OCI-LY7 (cell line): ENCODE measurements around the gene ACOT13. TPM values are rescaled to one million over a fixed set of nuclear protein-coding genes. Genes with fewer than 3 reads are reported as not detected.
"Not testable (repeated sequence)": the region's sequence is repeated elsewhere in the genome, so short reads cannot be mapped to it uniquely, and the experiment has no call there.

ENCODE experiments used
- BruUV-seq: library from RNA; stranded (reverse); fragments of 400-500 nt; replicated peaks from 2 replicates; lab custom pipeline; 2021; lab: Mats Ljungman, UMichigan
- CTCF ChIA-PET: fragments of 300-600 bp; sonication (Branson Sonifier 250); formaldehyde crosslinking; loops from one replicate; lab custom pipeline; 2022; ENCODE audit warnings: antibody characterized with exemption; ENCODE audit not compliant: unreplicated experiment; lab: Charles Lee
- POLR2A ChIA-PET: fragments of 300-600 bp; sonication (Branson Sonifier 250); formaldehyde crosslinking; loops from one replicate; lab custom pipeline; 2022; ENCODE audit warnings: antibody characterized with exemption; lab: Charles Lee
- DNase-seq: peaks from one replicate; pipeline ENCODE4 v3.0.0-alpha.2; 2015; ENCODE audit warnings: low spot score
- H2AFZ ChIP-seq: fragments of 200-600 bp; sonication (generic), shearing (Covaris generic); 2 replicates; pipeline ENCODE4 v1.6.1; 2014; ENCODE audit warnings: mild to moderate bottlenecking, antibody characterized with exemption, low read length, moderate library complexity
- H3K27ac ChIP-seq: fragments of 200-600 bp; sonication (generic); 2 replicates; pipeline ENCODE4 v1.5.1; 2014; ENCODE audit warnings: mixed run types, low read depth, mild to moderate bottlenecking, moderate library complexity, low read length, inconsistent platforms; ENCODE audit not compliant: poor library complexity, severe bottlenecking
- H3K36me3 ChIP-seq: fragments of 200-600 bp; sonication (generic); 2 replicates; pipeline ENCODE4 v1.6.1; 2014; ENCODE audit warnings: mild to moderate bottlenecking, antibody characterized with exemption, low read length, moderate library complexity, mixed read lengths; ENCODE audit not compliant: insufficient read depth
- H3K4me1 ChIP-seq: fragments of 200-600 bp; sonication (generic); 2 replicates; pipeline ENCODE4 v1.5.1; 2014; ENCODE audit warnings: mild to moderate bottlenecking, low read length; ENCODE audit not compliant: insufficient read depth, poor library complexity, severe bottlenecking
- H3K4me2 ChIP-seq: fragments of 200-600 bp; sonication (generic); 2 replicates; pipeline ENCODE4 v1.6.1; 2014; ENCODE audit warnings: mild to moderate bottlenecking, low read length
- H3K4me3 ChIP-seq: fragments of 200-600 bp; sonication (generic); 2 replicates; pipeline ENCODE4 v1.5.1; 2014; ENCODE audit warnings: mild to moderate bottlenecking, low read depth, low read length; ENCODE audit not compliant: poor library complexity, severe bottlenecking
- H3K79me2 ChIP-seq: fragments of 200-600 bp; sonication (generic); 2 replicates; pipeline ENCODE4 v1.6.1; 2016; ENCODE audit warnings: low read depth, mild to moderate bottlenecking, low read length, moderate library complexity, mixed read lengths; ENCODE audit not compliant: insufficient read depth
- H3K9me2 ChIP-seq: fragments of 200-600 bp; sonication (generic); 2 replicates; pipeline ENCODE4 v1.6.1; 2016; ENCODE audit warnings: mild to moderate bottlenecking, low read length, mixed read lengths; ENCODE audit not compliant: insufficient read depth
- H3K9me3 ChIP-seq: fragments of 200-600 bp; sonication (generic); 2 replicates; pipeline ENCODE4 v1.6.1; 2014; ENCODE audit warnings: mild to moderate bottlenecking, mixed run types, low read length, mixed read lengths
- H4K20me1 ChIP-seq: fragments of 200-600 bp; sonication (generic); 2 replicates; pipeline ENCODE4 v1.6.1; 2014; ENCODE audit warnings: mild to moderate bottlenecking, antibody characterized with exemption, low read length, moderate library complexity, mixed read lengths; ENCODE audit not compliant: insufficient read depth
- EZH2phosphoT487 ChIP-seq: fragments of 200-600 bp; sonication (generic); IDR thresholded peaks from 2 replicates; pipeline ENCODE4 v1.6.1; 2018; ENCODE audit warnings: low read depth, borderline replicate concordance, mild to moderate bottlenecking, mixed run types, antibody characterized with exemption, low read length, moderate library complexity, mixed read lengths
- intact Hi-C: fragments of 100-400 bp; cut with micrococcal nuclease; formaldehyde crosslinking; loops from one replicate; pipeline ENCODE4 v1.10.0; 2022; ENCODE audit not compliant: unreplicated experiment
- total RNA-seq, 2 experiments: library from RNA; depleted of rRNA in 1 of 2; stranded (reverse); fragments of >200 nt in 1 of 2; shearing (Covaris generic) in 1 of 2; gene quantifications; 2 replicates each; pipeline ENCODE4 v1.2.3, GENCODE V29; 2014 to 2022
- TF ChIP-seq, protein P1 (sequence below): fragments of 200-600 bp; sonication (generic); conservative IDR thresholded peaks from 2 replicates; pipeline ENCODE4 v1.5.1; 2014; ENCODE audit warnings: mild to moderate bottlenecking, antibody characterized with exemption, low read length, moderate library complexity, mixed read lengths

The ACOT13 gene
- total RNA-seq, 2 experiments from 2014 or later = 4.1 to 16.4 TPM

DNA sequence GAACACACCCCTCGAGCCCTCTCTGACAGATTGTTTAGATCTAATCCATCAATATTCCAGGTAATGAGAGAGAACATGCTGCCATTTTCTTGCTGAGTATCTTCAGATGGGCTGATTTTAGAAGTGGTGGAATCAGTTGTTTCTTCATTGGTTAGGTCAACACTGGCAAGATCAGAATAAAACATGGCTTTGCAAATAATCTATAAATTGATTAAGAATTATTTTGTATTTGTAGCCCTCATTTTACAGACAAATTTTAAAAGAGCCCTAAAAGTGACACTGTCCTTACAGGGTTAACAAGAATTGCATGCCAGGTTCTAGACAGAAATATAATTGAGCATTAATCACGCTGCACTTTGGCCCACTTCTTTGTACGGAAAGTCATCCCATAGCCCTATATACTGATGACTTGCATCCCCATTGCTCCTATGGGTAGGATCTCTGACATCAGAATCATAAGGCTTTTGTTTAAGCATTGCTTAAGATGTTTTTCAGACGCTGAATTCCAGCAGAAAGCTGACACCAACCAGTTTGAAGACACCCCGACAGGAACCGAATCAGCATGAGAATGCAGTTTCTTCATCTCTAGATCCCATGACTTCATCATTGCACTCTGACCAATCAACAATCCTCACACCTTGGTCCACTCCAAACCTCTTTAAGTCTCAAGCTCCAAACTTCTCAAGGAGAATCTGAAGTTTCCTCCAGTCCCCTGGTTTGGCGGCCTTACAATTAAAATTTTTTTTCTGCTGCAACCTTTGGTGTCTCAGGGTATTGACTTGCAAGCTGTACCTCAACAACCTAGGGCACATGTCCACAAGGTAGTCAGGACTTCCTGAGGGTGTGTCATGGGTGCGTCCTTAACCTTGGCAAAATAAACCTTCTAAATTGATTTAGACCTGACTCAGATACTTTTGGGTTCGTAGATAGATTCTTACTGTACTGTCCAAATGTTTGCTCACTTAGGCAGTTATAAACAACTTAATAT is 8.0 kb upstream of the ACOT13 start:
- no peak for DNase-seq
- Histone ChIP-seq H3K36me3 (peaks cover 78% of the 10 kb centered on the region), H4K20me1 (no peaks in the 10 kb centered on the region), H2AFZ (no peak overlapping the region), H3K9me2 (no peaks in the 10 kb centered on the region), H3K9me3 (no peaks in the 10 kb centered on the region), H3K4me3 (no peak overlapping the region), H3K4me1 (no peaks in the 10 kb centered on the region), H3K4me2 (no peak overlapping the region), H3K27ac (no peak overlapping the region), H3K79me2 (peaks cover 6% of the 10 kb centered on the region; the same call in 1 of the 2 replicates)
- no TSS peak for BruUV-seq
- POLR2A ChIA-PET = interaction anchor here (1.2 kb wide), 1 partner anchor 9 kb away, joined by 3 read pairs; no protein-coding TSS in a partner anchor
- no peak for TF ChIP-seq EZH2phosphoT487
- TF ChIP-seq, protein P1, sequence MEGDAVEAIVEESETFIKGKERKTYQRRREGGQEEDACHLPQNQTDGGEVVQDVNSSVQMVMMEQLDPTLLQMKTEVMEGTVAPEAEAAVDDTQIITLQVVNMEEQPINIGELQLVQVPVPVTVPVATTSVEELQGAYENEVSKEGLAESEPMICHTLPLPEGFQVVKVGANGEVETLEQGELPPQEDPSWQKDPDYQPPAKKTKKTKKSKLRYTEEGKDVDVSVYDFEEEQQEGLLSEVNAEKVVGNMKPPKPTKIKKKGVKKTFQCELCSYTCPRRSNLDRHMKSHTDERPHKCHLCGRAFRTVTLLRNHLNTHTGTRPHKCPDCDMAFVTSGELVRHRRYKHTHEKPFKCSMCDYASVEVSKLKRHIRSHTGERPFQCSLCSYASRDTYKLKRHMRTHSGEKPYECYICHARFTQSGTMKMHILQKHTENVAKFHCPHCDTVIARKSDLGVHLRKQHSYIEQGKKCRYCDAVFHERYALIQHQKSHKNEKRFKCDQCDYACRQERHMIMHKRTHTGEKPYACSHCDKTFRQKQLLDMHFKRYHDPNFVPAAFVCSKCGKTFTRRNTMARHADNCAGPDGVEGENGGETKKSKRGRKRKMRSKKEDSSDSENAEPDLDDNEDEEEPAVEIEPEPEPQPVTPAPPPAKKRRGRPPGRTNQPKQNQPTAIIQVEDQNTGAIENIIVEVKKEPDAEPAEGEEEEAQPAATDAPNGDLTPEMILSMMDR = no peak
- intact Hi-C loops = no loop called here
- CTCF ChIA-PET = no interaction called here

DNA sequence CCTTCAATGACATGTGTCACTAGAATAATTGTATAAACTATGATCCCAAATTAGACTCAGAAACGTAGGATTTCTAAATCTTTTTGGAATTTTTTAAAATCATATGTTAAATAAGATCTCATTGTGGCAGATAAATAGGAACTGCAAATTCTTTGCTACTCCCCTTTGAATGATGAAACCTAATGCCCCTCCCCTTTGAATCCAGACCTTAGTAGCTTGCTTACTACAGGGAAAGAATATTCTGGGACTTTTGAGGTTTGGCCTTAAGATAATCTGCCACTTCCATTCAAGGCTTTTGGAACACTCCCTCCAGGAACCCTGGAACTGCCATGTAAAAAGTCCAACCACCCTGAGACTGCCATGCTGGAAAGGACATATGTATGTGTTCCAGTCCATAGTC is 7.3 kb upstream of the ACOT13 start:
- ChIA-PET POLR2A (no interaction called here), CTCF (no interaction called here)
- BruUV-seq = no TSS peak
- H3K27ac ChIP-seq = no peak overlapping the region
- no peak overlapping the region for H2AFZ ChIP-seq
- no peak overlapping the region for H3K4me2 ChIP-seq
- intact Hi-C loops = no loop called here
- no peak for TF ChIP-seq EZH2phosphoT487
- TF ChIP-seq, protein P1 = no peak
- H3K9me3 ChIP-seq = no peaks in the 10 kb centered on the region
- DNase-seq = no peak
- peaks cover 78% of the 10 kb centered on the region for H3K36me3 ChIP-seq
- H3K79me2 ChIP-seq = peaks cover 13% of the 10 kb centered on the region; the same call in 1 of the 2 replicates
- peaks cover 4% of the 10 kb centered on the region for H3K4me1 ChIP-seq
- H3K9me2 ChIP-seq = no peaks in the 10 kb centered on the region
- H4K20me1 ChIP-seq = no peaks in the 10 kb centered on the region
- no peak overlapping the region for H3K4me3 ChIP-seq

DNA sequence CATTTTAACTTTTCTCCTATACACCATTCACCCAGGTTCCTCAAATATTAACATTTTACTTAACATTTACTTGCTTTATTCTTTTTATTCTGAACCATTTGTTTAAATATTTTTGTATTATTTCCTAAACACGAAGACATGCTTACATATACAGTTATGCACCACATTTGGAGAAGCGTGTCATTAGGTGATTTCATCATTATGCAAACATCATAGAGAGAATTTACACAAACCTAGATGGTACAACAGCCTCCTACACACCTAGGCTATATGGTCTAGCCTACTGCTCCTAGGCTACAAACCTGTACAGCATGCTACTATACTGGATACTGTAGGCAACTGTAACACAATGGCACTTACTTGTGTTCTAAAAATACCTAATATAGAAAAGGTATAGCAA is 6.8 kb upstream of the ACOT13 start:
- Histone ChIP-seq H3K4me3 (no peak overlapping the region), H3K36me3 (peaks cover 79% of the 10 kb centered on the region), H3K79me2 (peaks cover 18% of the 10 kb centered on the region), H3K9me2 (no peaks in the 10 kb centered on the region), H3K9me3 (no peaks in the 10 kb centered on the region), H2AFZ (no peak overlapping the region), H3K4me2 (no peak overlapping the region), H3K4me1 (peaks cover 10% of the 10 kb centered on the region), H3K27ac (no peak overlapping the region), H4K20me1 (peaks cover 2% of the 10 kb centered on the region; the same call in 1 of the 2 replicates)
- DNase-seq = no peak
- BruUV-seq = no TSS peak
- POLR2A ChIA-PET = no interaction called here
- CTCF ChIA-PET = no interaction called here
- no peak for TF ChIP-seq EZH2phosphoT487
- intact Hi-C loops = no loop called here

DNA sequence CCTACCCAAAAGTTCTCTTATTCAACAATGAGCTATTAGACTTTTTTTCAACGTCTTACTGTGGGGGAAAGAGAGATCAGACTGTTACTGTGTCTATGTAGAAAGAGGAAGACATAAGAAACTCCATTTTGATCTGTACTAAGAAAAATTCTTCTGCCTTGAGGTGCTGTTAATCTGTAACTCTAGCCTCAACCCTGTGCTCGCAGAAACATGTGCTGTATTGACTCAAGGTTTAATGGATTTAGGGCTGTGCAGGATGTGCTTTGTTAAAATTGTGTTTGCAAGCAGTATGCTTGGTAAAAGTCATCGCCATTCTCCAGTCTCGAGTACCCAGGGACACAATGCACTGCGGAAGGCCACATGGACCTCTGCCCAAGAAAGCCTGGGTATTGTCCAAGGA is 5.1 kb upstream of the ACOT13 start:
- H3K36me3 ChIP-seq = peaks cover 75% of the 10 kb centered on the region
- BruUV-seq, H3K9me3 ChIP-seq, CTCF ChIA-PET, H3K4me2 ChIP-seq, H2AFZ ChIP-seq, intact Hi-C loops, DNase-seq, H3K27ac ChIP-seq, H3K9me2 ChIP-seq, H3K4me3 ChIP-seq: not testable (repeated sequence)
- H4K20me1 ChIP-seq = peaks cover 12% of the 10 kb centered on the region; the same call in 1 of the 2 replicates
- H3K4me1 ChIP-seq = peaks cover 17% of the 10 kb centered on the region
- peaks cover 33% of the 10 kb centered on the region for H3K79me2 ChIP-seq
- POLR2A ChIA-PET = interaction anchor here (1.2 kb wide), 1 partner anchor 11 kb away, joined by 3 read pairs; no protein-coding TSS in a partner anchor
